ENCODE results near the gene ADCY4. TPM values are rescaled to one million over a fixed set of nuclear protein-coding genes. Genes with fewer than 3 reads are reported as not detected.

The ADCY4 gene
- total and polyA plus RNA-seq, 2 of the 8 experiments (the other 6 are each of a cell fraction or from before 2014, with no cell fraction given) = 0.27 to 0.35 TPM

GRCh38 chr14:24316597-24316950 lies 18.3 kb downstream of the ADCY4 start:
- H2BK20ac ChIP-seq (ENCODE audit: low read length) = no peak overlapping the region
- H3K79me1 ChIP-seq (ENCODE audit: low read depth, low read length) = no peaks in the 10 kb centered on the region
- H2BK12ac ChIP-seq (ENCODE audit: low read depth, low read length) = peak overlapping the region; percentile 56; the same call in 1 of the 2 replicates
- no peaks in the 10 kb centered on the region for H3K23me2 ChIP-seq (ENCODE audit: low read depth, low read length)
- peak overlapping the region in 1 of 2 experiments; percentile 17; a peak in 1 of 4 replicates for H3K4me2 ChIP-seq (ENCODE audit: insufficient read depth in 1 of 2, low read depth in 2 of 2, low read length in 2 of 2)
- no peak overlapping the region for H2AK5ac ChIP-seq (ENCODE audit: low read depth, low read length)
- POLR2A ChIA-PET (ENCODE audit: partially characterized antibody) = interaction anchor here (1.3 to 1.9 kb wide), 5 partner anchors 11 to 115 kb away, joined by 3 to 5 read pairs (median 3); partner anchors contain the start of genes DHRS1 and NOP9
- no peak overlapping the region for H3K4ac ChIP-seq (replicated peaks; ENCODE audit: insufficient read length, low read depth, low read length)
- DNase-seq (ENCODE audit: low read depth in 1 of 2, low spot score in 2 of 2) (no peak), FAIRE-seq (no peak)
- peak overlapping the region; percentile 86 for H4K8ac ChIP-seq (ENCODE audit: extremely low read depth, insufficient read depth, low read length)
- H3K36me3 ChIP-seq (ENCODE audit: control insufficient read depth in 2 of 4, insufficient read depth in 4 of 4, low read length in 3 of 4) = no peaks in the 10 kb centered on the region
- H2BK5ac ChIP-seq (ENCODE audit: low read depth, low read length) = no peak overlapping the region
- H3K23ac ChIP-seq (ENCODE audit: insufficient read length) = no peak overlapping the region
- 85% methylated on average over 9 of the region's 18 CpGs; no CpG with 5 or more reads in 1 of the 2 experiments for WGBS, 2 experiments (ENCODE audit: extremely low coverage in 1 of 2, insufficient coverage in 1 of 2, insufficient read length in 1 of 2, insufficient replicate concordance in 2 of 2, low coverage in 1 of 2, low lambda C conversion rate in 2 of 2, missing lambda C conversion rate in 1 of 2)
- H3K4me1 ChIP-seq (replicated peaks in 1 of 4; ENCODE audit: control insufficient read depth in 3 of 4, insufficient read depth in 4 of 4, low read length in 3 of 4) = no peaks in the 10 kb centered on the region; a peak in 2 of 7 replicates
- H3K14ac ChIP-seq (ENCODE audit: insufficient read length) = no peak overlapping the region
- H3K18ac ChIP-seq (ENCODE audit: extremely low read depth, low read length) = no peak overlapping the region
- peaks cover 0 to 2% of the 10 kb centered on the region in 2 experiments for H4K20me1 ChIP-seq (replicated peaks in 1 of 2; ENCODE audit: control insufficient read depth in 1 of 2, insufficient read depth in 2 of 2, low read length in 2 of 2)
- H2AFZ ChIP-seq (ENCODE audit: low read length) = no peak overlapping the region
- peaks cover 0 to 42% (median 31%) of the 10 kb centered on the region in 4 experiments; a peak in 6 of 7 replicates for H3K27me3 ChIP-seq (replicated peaks in 1 of 4; ENCODE audit: control insufficient read depth in 3 of 4, extremely low read depth in 1 of 4, insufficient read depth in 3 of 4, low read length in 3 of 4)
- CTCF ChIA-PET (ENCODE audit: partially characterized antibody) = interaction anchor here (1.2 to 27.8 kb wide), 7 partner anchors 9 to 111 kb away, joined by 3 to 664 read pairs (median 8); partner anchors contain the start of genes ADCY4, CBLN3, CIDEB and KHNYN
- H4K5ac ChIP-seq (ENCODE audit: insufficient read length, low read depth, low read length) = no peak overlapping the region
- no peak overlapping the region for H3K4me3 ChIP-seq (ENCODE audit: extremely low read depth in 1 of 4, insufficient read depth in 2 of 4, low read depth in 3 of 4, low read length in 4 of 4)
- no peak overlapping the region for H2BK15ac ChIP-seq (ENCODE audit: low read length)
- H3K56ac ChIP-seq (replicated peaks; ENCODE audit: insufficient read length, low read depth, low read length) = no peak overlapping the region
- no peak overlapping the region for H4K91ac ChIP-seq (replicated peaks; ENCODE audit: insufficient read length, low read length)
- H3K27ac ChIP-seq (ENCODE audit: low read depth, low read length) = no peak overlapping the region
- H3K79me2 ChIP-seq (ENCODE audit: control insufficient read depth in 1 of 2, insufficient read depth in 2 of 2, low read length in 2 of 2) = no peaks in the 10 kb centered on the region
- no peaks in the 10 kb centered on the region; a peak in 1 of 4 replicates for H3K9me3 ChIP-seq (ENCODE audit: insufficient read depth in 2 of 2, low read depth in 1 of 2, low read length in 1 of 2)
- no peak overlapping the region for H2BK120ac ChIP-seq (replicated peaks; ENCODE audit: low read depth, low read length)
- H3K9ac ChIP-seq (replicated peaks in 1 of 4; ENCODE audit: extremely low read depth in 1 of 4, low read depth in 3 of 4, low read length in 3 of 4) = no peak overlapping the region; a peak in 1 of 7 replicates
- TF ChIP-seq GTF2F1 (IDR thresholded peaks at IDR 0.05; ENCODE audit: borderline replicate concordance, low read depth, low read length) = no peak
- no peak for TF ChIP-seq RXRA (IDR thresholded peaks at IDR 0.05; ENCODE audit: insufficient read depth, low read depth, low read length)
- TF ChIP-seq SUZ12 (IDR thresholded peaks at IDR 0.05; ENCODE audit: low read length) = no peak
- no peak for TF ChIP-seq GABPA (IDR thresholded peaks at IDR 0.05; ENCODE audit: borderline replicate concordance, insufficient read depth, low read length)
- TF ChIP-seq ATF2 (IDR thresholded peaks at IDR 0.05; ENCODE audit: low read length) = no peak
- TF ChIP-seq RBBP5 (IDR thresholded peaks at IDR 0.05; ENCODE audit: borderline replicate concordance, low read depth, low read length) = no peak
- no peak for TF ChIP-seq TBP (IDR thresholded peaks at IDR 0.05; ENCODE audit: low read depth, low read length)
- TF ChIP-seq SP2 (IDR thresholded peaks at IDR 0.05; ENCODE audit: low read length) = no peak
- TF ChIP-seq MAFK (IDR thresholded peaks at IDR 0.05; ENCODE audit: low read depth, low read length) = no peak
- no peak for TF ChIP-seq CBX5 (IDR thresholded peaks at IDR 0.05; ENCODE audit: low read depth, low read length)
